RKO (cell line): ENCODE data around the gene KIAA1217.
A peak's percentile ranks its signal among the peaks of the same experiment; 100 is the strongest.

ENCODE experiments used
- DNase-seq: peaks from one replicate; pipeline ENCODE4 v3.0.0-alpha.2; 2016; ENCODE audit warnings: low spot score

KIAA1217 gene

DNA sequence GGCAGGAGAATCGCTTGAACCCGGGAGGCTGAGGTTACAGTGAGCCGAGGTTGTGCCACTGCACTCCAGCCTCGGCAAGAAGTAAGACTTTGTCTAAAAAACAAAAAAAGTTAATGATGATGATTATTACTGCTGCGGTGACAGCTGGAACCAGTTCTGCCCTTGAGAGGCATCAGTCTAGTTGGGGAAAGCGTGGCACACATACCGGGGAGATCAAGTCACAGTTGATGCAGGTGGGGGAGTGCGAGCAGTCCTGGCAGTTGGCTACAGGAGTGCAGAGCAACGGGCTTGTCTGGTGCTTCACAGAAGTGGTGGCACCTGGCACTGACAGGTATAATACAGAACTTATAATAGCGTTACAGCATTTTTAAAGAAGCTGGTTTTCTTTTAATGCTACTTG, 341.7 kb downstream of the KIAA1217 start:
- no peak for DNase-seq

DNA sequence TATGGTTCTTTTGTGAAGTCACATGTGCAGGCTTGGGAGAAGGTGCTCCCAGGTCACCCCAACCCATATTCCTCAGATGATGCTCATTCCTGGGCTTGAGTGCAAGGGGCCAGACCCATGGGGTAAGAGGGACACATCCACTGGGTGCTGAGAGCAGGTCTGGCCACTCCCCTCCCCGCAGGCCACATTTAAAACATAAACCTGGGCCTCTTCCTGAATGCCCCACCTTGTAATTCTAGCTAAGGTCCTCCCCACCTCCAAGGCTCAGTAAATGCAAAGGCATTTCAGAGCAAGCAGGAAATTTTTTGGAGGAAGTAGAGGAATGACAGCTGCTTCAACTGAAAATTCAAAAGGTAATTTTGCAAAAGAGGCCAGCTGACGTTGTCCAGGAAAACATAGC, 342.2 kb downstream of the KIAA1217 start:
- DNase-seq, result no peak

DNA sequence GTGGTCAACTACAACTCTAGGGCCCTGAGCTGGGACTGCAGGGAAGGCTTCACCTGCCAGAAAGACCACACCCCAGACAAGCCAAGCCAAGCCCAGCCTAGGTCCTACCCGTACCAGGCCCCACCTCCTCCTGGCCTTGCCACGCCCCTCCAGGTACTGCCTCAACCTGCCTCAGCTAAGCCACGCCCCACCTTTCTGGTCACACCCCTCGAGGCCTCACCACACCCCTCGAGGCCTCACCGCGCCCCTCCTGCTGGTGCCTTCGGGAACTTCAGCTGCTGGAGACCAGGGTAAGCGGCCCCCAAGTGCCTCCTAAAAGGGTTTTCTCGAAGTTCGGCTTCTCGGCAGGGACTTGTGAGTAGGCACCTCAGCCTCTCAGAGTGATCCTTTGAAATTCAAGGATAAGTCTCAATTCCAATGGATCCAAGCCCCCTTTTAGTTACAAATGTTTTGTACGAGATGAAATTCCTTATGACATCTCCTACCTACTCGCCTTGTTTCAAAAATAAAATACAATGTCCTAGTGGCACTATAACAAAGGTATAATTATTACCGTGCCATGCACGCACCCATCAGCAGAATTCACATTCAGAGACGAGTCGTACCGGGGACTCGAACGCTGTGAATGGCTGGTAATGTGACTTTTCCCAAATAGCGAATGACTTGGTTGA, 343.5 kb downstream of the KIAA1217 start:
- no peak for DNase-seq

DNA sequence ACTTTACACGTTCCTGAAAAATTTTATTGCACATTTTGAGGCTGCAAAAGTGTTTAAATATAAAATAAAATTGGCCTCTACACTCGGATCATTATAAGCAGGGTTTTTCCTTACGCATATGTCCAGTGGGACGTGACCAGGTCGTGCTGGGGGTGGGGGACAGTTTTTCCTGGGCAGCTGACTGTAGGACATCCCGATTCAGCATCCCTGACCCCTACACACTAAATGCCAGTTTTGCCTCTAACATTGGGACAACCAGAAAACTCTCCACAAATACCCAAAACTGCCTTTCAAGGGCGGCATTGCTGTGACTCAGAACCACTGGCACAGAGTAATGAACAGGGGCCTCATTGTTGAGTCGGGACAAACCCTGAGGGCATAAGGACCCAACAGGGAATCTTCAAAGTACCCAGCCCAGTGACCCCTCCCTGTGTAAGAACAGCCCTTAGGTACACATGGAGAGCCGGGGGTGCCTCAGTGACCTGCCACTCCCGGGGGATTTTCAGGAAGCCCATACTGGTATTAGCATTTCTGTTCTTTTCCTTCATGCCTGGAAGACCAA, 344.2 kb downstream of the KIAA1217 start:
- DNase-seq, result no peak

DNA sequence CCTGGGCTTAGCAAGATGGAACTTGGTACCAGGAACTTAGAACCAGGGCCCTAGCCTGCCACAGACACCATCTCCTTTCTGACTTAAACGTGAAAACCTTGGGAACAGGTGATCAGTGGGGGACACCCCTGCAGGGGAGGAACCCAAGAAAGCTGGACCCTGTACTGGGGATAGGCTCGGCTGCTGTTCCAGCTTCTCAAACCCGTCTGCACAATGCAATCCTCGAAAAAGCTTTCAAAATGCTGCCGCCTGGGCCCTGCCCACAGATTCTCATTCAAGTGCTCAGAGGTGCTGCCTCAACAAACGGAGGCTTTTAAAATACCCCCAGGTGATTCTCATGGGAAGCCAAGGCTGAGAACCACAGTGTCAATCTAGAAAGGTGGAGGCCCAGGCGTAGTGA, 345.1 kb downstream of the KIAA1217 start:
- DNase-seq, result no peak

DNA sequence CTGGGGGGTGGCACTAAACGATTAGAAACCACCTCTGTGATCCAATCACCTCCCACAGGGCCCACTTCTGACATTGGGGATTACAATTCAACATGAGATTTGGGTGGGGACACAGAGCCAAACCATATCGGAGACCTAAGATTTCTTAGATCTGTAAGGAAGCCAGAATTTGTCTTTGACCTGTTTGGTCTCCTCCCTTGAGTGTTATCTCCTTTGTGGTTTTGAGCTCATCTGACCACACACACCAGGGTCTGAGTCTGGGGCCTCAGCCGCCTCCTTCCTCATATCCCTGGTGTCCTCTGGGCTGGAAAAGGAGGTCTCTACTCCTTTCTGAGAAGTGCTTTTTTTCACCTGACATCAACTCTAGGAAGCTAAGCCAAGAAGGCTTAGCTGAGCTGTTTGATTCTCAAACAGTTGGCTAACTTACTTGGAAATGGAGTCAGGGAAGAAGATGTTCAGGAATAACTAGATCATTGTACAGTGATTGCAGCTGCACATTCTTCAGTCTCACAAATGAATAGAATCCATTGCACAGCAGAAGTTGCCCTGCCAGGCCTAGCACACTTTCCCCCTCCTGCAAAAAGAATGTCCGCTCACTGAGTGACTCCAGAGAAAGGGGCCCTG, 347.3 kb downstream of the KIAA1217 start:
- no peak for DNase-seq

DNA sequence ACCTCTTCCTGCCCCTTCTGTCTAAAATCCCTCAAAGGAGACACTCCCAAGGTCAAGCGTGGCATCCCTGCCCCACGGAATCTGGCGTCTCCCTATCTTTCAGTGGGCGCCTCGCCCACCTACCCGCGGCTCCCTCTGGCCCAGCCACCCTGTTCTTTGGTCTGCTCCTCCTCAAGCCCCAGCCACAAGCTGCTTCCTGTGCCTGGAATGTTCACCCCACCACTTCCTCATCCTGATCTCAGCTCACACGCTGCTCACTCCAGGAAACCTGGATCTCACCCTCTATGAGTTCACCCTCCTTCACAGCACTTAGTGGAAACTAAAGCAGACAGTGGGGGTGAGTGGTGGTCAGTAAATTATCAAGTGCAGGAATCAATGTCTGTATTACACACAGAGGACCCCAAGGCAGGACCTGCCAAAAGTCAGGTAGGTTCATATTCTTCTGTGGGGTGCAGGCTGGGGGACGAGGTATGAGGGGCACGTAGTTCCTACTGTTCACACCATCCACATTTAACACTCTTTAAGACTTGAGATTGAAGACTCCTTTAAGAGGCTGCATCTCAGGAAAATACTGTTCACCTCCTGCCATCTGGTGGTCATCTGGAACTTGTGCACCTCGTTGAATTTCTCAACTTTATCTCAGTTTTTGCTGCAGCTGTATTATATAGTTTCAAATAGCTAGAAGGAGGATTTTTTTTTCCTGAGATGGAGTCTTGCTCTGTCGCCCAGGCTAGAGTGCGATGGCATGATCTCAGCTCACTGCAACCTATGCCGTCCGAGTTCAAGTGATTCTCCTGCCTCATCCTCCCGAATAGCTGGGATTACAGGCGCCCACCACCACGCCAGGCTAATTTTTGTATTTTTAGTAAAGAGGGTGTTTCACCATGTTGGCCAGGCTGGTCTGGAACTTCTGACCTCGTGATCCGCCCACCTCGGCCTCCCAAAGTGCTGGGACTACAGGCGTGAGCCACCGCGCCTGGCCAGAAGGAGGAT, 348.1 kb downstream of the KIAA1217 start:
- DNase-seq, result peak; percentile 85

DNA sequence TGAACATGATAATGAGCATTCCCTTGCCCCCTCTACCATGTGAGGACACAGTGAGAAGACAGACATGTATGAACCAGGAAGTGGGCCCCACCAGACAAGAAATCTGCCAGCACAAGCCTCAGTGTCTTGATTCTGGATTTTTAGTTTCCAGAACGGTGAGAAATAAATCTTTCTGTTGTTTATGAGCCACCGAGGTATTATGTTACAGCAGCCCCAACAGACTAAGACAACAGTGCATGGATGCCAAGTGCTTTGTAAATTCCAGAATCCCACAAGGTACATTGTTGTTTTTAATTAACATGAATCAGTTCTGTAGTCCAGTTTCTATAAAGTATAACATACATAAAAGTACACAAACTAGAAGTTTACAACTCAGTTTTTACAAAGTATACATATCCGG, 352.5 kb downstream of the KIAA1217 start:
- no peak for DNase-seq

DNA sequence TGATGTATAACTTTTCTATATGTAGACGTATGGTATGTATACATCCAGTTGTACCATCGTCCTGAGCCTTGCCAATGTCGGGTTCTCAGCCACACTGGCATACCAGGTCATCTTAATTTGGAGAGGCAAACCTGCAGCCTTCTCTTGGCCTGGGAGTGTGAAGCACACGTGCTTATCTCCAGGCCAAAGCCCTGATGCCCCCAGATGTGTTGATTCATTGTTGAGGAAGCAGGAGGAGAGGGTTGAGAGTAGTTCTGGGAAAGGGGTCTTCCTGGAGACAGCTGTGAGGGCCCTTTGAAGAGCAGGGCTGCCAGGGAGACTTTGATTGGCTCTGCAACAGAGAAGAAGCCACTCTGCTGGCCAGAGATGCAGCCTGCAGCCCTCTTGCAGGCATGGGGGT, 359.1 kb downstream of the KIAA1217 start:
- DNase-seq, result no peak

DNA sequence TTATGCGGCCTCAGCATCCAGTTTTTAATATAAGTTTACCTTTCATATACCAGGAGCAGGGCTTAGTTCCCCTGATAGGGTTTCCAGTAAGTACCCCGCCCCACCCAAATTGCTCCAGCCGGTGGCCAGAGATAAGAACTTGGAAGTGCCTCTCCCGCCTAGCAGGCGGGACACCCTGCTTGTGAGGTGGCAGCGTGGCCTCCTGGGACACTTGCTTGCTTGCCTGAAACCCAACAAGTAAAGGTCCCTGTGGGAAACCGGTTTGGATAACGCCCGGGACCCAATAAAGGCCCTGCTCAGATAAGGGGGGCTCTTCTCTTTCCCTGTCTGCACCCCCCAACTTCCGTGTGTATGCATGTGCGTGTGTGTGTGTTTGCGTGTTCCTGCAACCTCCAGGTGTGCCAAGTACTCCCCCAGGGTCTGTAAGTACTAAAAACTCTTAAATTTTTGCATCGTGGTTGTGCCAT, 360.4 kb downstream of the KIAA1217 start:
- DNase-seq, result no peak

DNA sequence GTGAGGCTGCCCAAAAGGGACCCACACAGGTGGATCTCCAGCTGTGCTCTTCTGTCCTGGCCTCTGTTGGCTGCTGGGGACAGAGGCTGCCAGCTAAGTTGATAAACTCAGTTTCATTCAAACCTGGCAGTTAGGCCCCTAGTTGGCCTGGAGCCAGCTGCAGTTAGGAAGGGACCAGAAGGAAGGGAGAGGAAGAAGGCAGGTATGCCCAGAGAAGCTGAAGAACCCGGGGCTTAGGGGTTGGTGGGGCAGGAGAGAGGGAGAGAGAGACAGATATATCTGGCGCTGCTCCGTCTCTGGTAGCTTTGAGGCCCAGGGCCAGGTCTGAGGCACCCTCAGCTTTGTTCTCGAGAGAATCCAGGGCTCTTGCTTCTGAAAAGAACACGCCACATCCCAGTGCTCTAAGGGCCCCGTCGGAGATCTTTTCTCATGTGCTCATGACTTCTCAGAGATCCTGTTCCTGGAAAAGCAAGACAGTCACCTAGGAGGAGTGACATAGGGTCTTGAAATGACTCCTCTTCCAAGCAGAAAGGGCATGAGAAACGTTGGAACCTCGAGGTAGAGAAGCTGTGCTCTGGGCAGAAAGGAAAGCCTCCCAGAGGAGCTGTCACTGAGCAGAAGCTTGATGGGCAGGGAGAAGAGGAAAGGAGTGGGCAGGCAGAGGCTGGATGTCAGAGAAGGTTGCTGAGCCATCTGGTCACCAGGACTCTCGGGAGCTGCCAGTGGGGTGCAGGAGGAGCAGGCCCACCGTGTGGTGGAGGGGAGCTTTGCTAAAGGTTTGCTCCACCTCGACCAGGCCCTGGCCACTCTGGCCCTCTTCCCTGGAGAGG, 361.1 kb downstream of the KIAA1217 start:
- no peak for DNase-seq

DNA sequence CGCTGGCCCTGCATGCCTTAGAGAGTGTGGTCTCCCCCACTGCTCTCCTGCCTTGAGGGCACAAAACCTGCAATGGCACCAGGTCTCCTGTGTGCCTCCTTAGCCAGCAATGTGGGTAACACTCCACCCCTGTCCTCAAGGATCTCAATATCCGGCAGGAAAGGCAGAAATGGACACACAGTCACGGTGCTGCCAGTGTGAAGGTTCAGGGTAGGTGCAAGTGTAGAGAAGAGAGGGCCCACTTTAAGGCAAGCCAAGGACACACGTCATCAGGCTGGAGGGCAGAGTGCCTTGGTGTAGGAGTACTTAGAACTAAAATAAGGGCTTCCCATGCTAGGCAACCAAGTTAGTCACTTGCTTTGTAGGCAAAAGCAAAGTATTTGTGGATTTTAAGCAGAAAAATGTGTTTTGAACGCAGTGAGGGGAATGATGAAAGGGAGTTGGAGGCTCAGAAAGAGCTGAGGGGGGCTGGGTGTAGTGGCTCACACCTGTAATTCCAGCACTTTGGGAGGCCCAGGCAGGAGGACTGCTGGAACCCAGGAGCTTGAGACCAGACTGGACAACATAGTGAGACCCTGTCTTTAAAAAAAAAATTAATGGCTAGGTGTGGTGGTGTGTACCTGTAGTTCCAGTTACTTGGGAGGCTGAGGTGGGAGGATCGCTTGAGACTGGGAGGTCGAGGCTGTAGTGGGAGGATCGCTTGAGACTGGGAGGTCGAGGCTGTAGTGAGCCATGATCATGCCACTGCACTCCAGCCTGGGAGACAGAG, 361.9 kb downstream of the KIAA1217 start:
- no peak for DNase-seq

DNA sequence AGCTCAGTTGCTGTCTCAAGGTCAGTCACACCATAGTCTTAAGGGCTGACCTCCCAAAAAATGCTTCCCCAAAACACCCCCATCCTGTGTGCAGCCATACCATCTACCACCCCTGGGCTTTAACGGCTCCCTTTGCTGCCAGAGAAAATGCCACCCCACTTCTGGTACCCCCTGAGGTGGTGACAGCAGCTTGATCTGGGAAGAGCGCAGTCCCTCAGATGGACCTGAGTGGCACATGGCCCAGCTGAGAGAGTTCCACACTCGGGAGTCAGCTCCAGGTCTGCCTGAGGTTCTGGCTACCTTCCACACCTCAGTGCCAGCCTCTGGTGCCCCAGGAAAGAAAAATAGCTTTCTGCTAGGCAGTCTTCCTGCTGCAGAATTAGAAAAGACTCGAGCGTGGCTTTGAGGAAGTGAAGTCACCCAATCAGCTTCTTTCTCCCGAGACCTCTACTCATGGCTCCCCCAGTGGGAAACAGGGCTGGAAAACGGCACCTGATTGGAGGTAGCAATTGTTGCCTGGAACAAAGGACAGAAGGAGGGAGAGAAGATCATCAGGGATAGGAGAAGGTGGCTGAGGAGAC, 363.0 kb downstream of the KIAA1217 start:
- DNase-seq, result no peak

DNA sequence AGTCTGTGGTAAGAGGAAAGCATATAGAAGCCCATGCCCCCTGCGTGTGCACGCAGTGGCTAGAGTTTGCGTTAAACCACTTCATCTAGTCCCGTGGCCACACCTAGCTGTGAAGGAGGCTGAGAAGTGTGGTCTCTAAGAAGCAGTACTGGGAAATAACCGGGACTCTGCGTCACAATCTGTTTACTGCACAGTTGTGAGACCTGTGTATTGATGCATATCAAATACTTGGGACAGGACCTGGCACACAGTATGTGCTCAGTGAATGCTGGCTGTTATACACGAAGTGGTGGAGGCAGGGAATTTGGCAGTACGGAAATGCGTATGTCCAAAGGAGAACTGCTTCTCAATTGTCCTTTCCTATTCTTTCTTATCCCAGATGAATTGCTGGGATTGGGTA, 365.2 kb downstream of the KIAA1217 start:
- no peak for DNase-seq

DNA sequence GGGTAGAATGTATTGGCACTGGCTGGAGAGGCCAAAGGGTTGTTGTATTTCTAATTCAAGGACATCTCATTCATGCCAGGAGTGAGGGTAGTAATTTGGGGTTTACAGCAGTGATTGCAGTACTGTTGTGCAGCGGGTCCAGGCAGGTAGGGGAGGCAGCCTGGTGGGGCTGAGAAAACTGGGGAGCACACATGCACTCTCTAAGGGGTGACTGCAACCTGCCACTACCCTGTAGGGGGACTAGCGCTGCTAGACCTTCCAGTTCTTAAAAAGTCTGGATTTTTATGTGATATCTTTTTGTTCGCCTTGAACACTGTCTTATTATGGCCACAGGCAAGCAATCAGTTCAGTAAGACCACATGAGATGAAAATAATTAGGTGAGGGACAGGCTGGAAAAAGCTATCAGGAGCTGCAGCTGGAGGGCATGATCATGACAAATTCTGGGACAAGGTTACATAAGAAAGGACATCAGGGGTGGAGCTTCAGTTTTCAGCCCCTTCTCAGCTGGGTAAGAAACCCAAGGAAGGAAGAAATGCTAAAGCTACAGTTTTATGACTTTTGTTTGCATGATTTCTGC, 365.7 kb downstream of the KIAA1217 start:
- no peak for DNase-seq

DNA sequence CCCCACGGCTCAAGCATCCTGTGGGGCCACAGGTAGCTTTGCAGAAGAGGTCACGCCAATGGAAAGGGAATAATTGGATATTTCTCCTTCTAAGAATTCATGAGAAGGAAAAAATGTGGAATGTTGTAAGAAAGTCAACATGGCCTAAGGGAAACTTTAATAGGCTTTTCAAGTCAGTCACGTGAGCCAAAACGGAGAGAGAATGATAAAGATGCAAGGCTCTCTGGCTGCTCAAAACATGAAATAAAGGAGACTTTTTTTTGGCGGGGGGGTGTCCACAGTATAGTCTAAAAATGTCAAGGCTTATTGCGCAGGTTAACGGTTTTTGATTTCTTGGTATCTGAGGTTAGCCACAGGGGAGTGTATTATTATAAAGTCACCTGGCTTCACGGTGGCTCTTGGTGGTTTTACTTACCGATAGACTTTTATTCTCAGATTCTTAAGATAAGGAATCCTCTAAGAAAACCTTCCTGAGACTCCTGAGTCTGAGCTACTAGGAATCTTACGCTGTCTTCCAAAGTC, 366.6 kb downstream of the KIAA1217 start:
- no peak for DNase-seq

DNA sequence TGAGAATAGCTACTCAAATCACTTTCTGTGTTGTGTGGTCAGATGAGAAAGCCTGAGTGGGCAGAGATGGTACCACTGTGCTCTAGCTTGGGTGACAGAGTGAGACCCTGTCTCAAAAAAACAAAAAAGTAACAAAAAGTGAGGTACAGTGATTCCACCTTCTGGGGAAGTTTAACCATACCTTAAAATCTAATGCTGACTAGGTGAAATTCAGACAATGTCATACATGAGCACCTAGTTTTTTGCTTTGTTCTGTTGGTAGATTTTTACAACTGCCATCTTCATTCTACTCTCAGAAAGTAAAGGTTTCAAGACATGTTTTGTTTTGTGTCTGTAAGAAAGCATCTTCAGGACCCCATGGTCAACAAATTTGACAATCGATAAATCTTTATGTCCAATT, 370.5 kb downstream of the KIAA1217 start:
- DNase-seq, result no peak

DNA sequence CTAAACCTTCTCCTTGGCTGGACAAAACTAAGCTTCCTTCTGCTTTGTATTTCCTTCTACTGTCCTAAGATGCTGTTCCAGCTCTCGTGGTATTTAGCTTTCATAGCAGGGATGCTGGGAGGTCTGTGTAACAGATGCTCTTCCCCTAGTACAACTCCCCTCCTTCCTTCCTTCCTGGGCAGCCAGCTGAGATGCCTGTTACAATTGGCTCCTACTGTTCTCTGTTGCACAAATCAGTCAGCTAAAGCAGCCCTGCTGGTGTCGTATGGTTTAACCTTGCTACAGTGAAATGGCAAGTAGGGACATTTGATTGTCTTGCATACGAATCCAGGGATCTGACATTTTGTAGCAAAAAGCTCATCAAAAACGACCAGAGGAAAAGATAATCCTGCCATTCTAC, 371.0 kb downstream of the KIAA1217 start:
- DNase-seq, result no peak

DNA sequence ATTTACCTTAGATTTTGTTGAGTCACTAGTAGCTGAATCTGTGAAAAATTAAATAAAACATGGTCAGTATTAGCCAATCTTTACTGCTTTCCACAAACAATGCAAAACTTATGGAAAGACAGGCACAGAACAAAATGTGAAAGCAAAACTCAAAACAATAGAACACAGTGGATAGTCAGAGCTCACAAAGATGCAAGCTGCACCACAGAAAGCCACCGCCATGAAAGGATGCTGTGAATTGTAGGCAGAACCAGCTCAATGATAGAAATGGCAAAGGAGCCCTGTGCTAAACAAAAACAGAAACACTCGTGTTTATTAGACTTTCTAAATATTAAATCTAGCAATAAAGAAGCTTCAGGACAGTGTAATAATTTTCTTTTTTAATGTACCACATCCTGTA, 380.3 kb downstream of the KIAA1217 start:
- no peak for DNase-seq
